Fibroblast of lung (primary cell): ENCODE results near the gene ERBB4. TPM values are rescaled to one million over a fixed set of nuclear protein-coding genes. Genes with fewer than 3 reads are reported as not detected.

Source experiments
- DNase-seq, 2 donors: peaks; one replicate each; pipeline versions ENCODE4 v3.0.0 to v3.0.0-alpha.2; 2010; ENCODE audit warnings: low read depth in 2 of 2
- H2AFZ ChIP-seq: 2 replicates; pipeline ENCODE4 v1.5.1; 2012; ENCODE audit warnings: low read length, control low read depth, inconsistent platforms
- H3K27ac ChIP-seq: 2 replicates; pipeline ENCODE4 v1.5.1; 2011; ENCODE audit warnings: low read length, control low read depth; ENCODE audit not compliant: insufficient read depth
- H3K27me3 ChIP-seq: 2 replicates; pipeline ENCODE4 v1.5.1; 2011; ENCODE audit warnings: mild to moderate bottlenecking, low read length; ENCODE audit not compliant: control insufficient read depth, insufficient read depth
- H3K36me3 ChIP-seq: 2 replicates; pipeline ENCODE4 v1.5.1; 2011; ENCODE audit warnings: low read length; ENCODE audit not compliant: control insufficient read depth, insufficient read depth
- H3K4me1 ChIP-seq: 2 replicates; pipeline ENCODE4 v1.5.1; 2011; ENCODE audit warnings: low read length; ENCODE audit not compliant: control insufficient read depth, insufficient read depth; ENCODE audit errors: extremely low read depth
- H3K4me2 ChIP-seq: 2 replicates; pipeline ENCODE4 v1.5.1; 2011; ENCODE audit warnings: low read length, control low read depth; ENCODE audit not compliant: insufficient read depth; ENCODE audit errors: extremely low read depth
- H3K4me3 ChIP-seq, 4 experiments: fragments of 200-600 bp in 1 of 4; sonication (generic) in 1 of 4; replicated peaks in 1 of 4; 2 replicates each; pipeline ENCODE4 v1.5.1; 2011 to 2016; ENCODE audit warnings: low read length in 4 of 4, low read depth in 3 of 4, mild to moderate bottlenecking in 3 of 4, control low read depth in 2 of 4, inconsistent platforms in 1 of 4, mixed read lengths in 1 of 4; ENCODE audit not compliant: insufficient read depth in 1 of 4; ENCODE audit errors: control extremely low read depth in 1 of 4
- H3K79me2 ChIP-seq: 2 replicates; pipeline ENCODE4 v1.5.1; 2012; ENCODE audit warnings: mild to moderate bottlenecking, low read length, inconsistent platforms; ENCODE audit not compliant: control insufficient read depth, insufficient read depth
- H3K9ac ChIP-seq: 2 replicates; pipeline ENCODE4 v1.5.1; 2011; ENCODE audit warnings: mild to moderate bottlenecking, low read length, control low read depth; ENCODE audit not compliant: insufficient read depth
- H3K9me3 ChIP-seq: 2 replicates; pipeline ENCODE4 v1.5.1; 2012; ENCODE audit warnings: low read depth, low read length; ENCODE audit not compliant: control insufficient read depth, insufficient read depth
- H4K20me1 ChIP-seq: 2 replicates; pipeline ENCODE4 v1.5.1; 2011; ENCODE audit warnings: low read length; ENCODE audit not compliant: control insufficient read depth, insufficient read depth; ENCODE audit errors: extremely low read depth
- EZH2 ChIP-seq: IDR thresholded peaks from 2 replicates; pipeline ENCODE4 v1.5.1; 2012; ENCODE audit warnings: low read length, control low read depth, mild to moderate bottlenecking; ENCODE audit errors: missing control alignments
- polyA plus RNA-seq, 2 donors: library from polyadenylated mRNA; depleted of rRNA in 1 of 2; stranded (reverse) in 1 of 2; unstranded in 1 of 2; fragments of >200 nt; gene quantifications; 2 replicates each; pipeline ENCODE4 v1.2.1, GENCODE V29; 2011 to 2012; ENCODE audit warnings: missing spikeins in 1 of 2
- total RNA-seq: library from RNA; depleted of rRNA; stranded (reverse); fragments of >200 nt; gene quantifications from 2 replicates; pipeline ENCODE4 v1.2.1, GENCODE V29; 2014
- TF ChIP-seq, protein P1 (sequence below), 2 donors: IDR thresholded peaks in 1 of 2; conservative IDR thresholded peaks in 1 of 2; 1 replicate in 1 of 2; 2 replicates in 1 of 2; pipeline ENCODE4 v1.5.1; 2011 to 2012; ENCODE audit warnings: low read length in 2 of 2, control low read depth in 1 of 2, inconsistent platforms in 1 of 2, low read depth in 1 of 2, mild to moderate bottlenecking in 1 of 2

ERBB4 gene
- total and polyA plus RNA-seq, 2 donors (not counting 1 experiment from before 2014, with no cell fraction given), result 0.08 to 0.17 TPM

GRCh38 chr2:212311807-212312404 lies 226.7 kb downstream of the ERBB4 start:
- H3K79me2 ChIP-seq, result no peaks in the 10 kb centered on the region
- no peaks in the 10 kb centered on the region for H3K9me3 ChIP-seq
- H3K27me3 ChIP-seq, result no peaks in the 10 kb centered on the region
- no peaks in the 10 kb centered on the region for H3K36me3 ChIP-seq
- no peak for DNase-seq
- H3K4me3 ChIP-seq, result no peak overlapping the region
- no peak overlapping the region for H3K4me2 ChIP-seq
- TF ChIP-seq, protein P1, sequence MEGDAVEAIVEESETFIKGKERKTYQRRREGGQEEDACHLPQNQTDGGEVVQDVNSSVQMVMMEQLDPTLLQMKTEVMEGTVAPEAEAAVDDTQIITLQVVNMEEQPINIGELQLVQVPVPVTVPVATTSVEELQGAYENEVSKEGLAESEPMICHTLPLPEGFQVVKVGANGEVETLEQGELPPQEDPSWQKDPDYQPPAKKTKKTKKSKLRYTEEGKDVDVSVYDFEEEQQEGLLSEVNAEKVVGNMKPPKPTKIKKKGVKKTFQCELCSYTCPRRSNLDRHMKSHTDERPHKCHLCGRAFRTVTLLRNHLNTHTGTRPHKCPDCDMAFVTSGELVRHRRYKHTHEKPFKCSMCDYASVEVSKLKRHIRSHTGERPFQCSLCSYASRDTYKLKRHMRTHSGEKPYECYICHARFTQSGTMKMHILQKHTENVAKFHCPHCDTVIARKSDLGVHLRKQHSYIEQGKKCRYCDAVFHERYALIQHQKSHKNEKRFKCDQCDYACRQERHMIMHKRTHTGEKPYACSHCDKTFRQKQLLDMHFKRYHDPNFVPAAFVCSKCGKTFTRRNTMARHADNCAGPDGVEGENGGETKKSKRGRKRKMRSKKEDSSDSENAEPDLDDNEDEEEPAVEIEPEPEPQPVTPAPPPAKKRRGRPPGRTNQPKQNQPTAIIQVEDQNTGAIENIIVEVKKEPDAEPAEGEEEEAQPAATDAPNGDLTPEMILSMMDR (conservative IDR thresholded peaks at IDR 0.05 in 1 of 2, IDR thresholded peaks at IDR 0.05 in 1 of 2; ENCODE audit: low read depth in 1 of 2, low read length in 2 of 2), result no peak
- no peak for TF ChIP-seq EZH2
- no peak overlapping the region for H2AFZ ChIP-seq
- H3K27ac ChIP-seq, result no peak overlapping the region
- H4K20me1 ChIP-seq, result no peaks in the 10 kb centered on the region
- no peaks in the 10 kb centered on the region for H3K4me1 ChIP-seq
- H3K9ac ChIP-seq, result no peak overlapping the region

GRCh38 chr2:212299943-212300342 lies 238.7 kb downstream of the ERBB4 start:
- Histone ChIP-seq H2AFZ (no peak overlapping the region), H3K4me3 (no peak overlapping the region), H3K36me3 (no peaks in the 10 kb centered on the region), H3K27me3 (no peaks in the 10 kb centered on the region), H3K9me3 (no peaks in the 10 kb centered on the region), H4K20me1 (no peaks in the 10 kb centered on the region), H3K79me2 (no peaks in the 10 kb centered on the region), H3K4me1 (no peaks in the 10 kb centered on the region), H3K9ac (no peak overlapping the region), H3K27ac (no peak overlapping the region), H3K4me2 (no peak overlapping the region)
- TF ChIP-seq, protein P1 (conservative IDR thresholded peaks at IDR 0.05 in 1 of 2, IDR thresholded peaks at IDR 0.05 in 1 of 2; ENCODE audit: low read depth in 1 of 2, low read length in 2 of 2), result no peak
- no peak for TF ChIP-seq EZH2
- no peak for DNase-seq

DNA sequence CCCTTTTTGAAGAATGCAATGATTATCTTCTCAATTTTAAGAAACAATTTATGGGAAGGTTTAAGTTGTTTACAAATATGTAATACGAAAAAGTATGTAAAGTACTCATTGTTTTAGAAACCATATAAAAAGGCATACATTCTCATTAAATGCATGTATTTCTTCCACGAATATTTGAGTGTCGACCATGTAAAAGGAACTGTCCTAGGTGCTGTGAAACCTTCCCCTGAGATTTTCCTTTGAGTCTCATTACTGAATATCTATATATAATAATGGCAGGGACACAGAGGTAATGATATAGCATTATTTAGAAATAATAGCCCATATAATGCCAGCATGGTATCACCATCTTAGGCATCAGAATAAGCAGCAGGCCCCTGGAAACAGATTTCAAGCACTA lies 239.3 kb downstream of the ERBB4 start:
- Histone ChIP-seq H3K27me3 (no peaks in the 10 kb centered on the region), H4K20me1 (no peaks in the 10 kb centered on the region), H2AFZ (no peak overlapping the region), H3K4me3 (no peak overlapping the region), H3K4me2 (no peak overlapping the region), H3K4me1 (no peaks in the 10 kb centered on the region), H3K9me3 (no peaks in the 10 kb centered on the region), H3K79me2 (no peaks in the 10 kb centered on the region), H3K36me3 (no peaks in the 10 kb centered on the region), H3K27ac (no peak overlapping the region), H3K9ac (no peak overlapping the region)
- no peak for TF ChIP-seq EZH2
- TF ChIP-seq, protein P1 (conservative IDR thresholded peaks at IDR 0.05 in 1 of 2, IDR thresholded peaks at IDR 0.05 in 1 of 2; ENCODE audit: low read depth in 1 of 2, low read length in 2 of 2), result no peak
- no peak for DNase-seq
